Kidney (tissue), 14 donors: ENCODE results near the gene PPA2. TPM values are rescaled to one million over a fixed set of nuclear protein-coding genes. Genes with fewer than 3 reads are reported as not detected.
"Not testable (repeated sequence)": the region's sequence is repeated elsewhere in the genome, so short reads cannot be mapped to it uniquely, and the experiment has no call there.

ENCODE experiments used
- DNase-seq, 5 donors: peaks; one replicate each; pipeline ENCODE4 v3.0.0-alpha.2; 2013 to 2020
- FAIRE-seq: peaks from 2 replicates; lab custom pipeline; 2012; peaks lifted over from hg19 to GRCh38; lab: Jason Lieb, UNC
- H3K27ac ChIP-seq, 2 donors: one replicate each; pipeline ENCODE4 v1.7.0; 2013; ENCODE audit warnings: low read depth in 2 of 2, low read length in 2 of 2, inconsistent platforms in 1 of 2
- H3K27me3 ChIP-seq: one replicate; pipeline ENCODE4 v1.7.1; 2013; ENCODE audit warnings: low read length, inconsistent platforms; ENCODE audit not compliant: control insufficient read depth, insufficient read depth
- H3K36me3 ChIP-seq, 3 donors: one replicate each; pipeline versions ENCODE4 v1.7.0 to v1.7.1; 2013; ENCODE audit warnings: low read length in 3 of 3, control low read depth in 1 of 3, inconsistent platforms in 1 of 3; ENCODE audit not compliant: insufficient read depth in 3 of 3, control insufficient read depth in 2 of 3
- H3K4me1 ChIP-seq, 3 donors: one replicate each; pipeline versions ENCODE4 v1.7.0 to v1.7.1; 2013; ENCODE audit warnings: low read length in 3 of 3, inconsistent platforms in 1 of 3, low read depth in 1 of 3; ENCODE audit not compliant: control insufficient read depth in 2 of 3, insufficient read depth in 2 of 3
- H3K4me3 ChIP-seq, 3 donors: one replicate each; pipeline versions ENCODE4 v1.7.0 to v1.8.1; 2013; ENCODE audit warnings: low read length in 3 of 3, control low read depth in 1 of 3, inconsistent platforms in 1 of 3
- H3K9ac ChIP-seq, 3 donors: one replicate each; pipeline versions ENCODE4 v1.7.0 to v1.7.1; 2013; ENCODE audit warnings: low read length in 3 of 3, control low read depth in 1 of 3, inconsistent platforms in 1 of 3
- H3K9me3 ChIP-seq, 3 donors: one replicate each; pipeline versions ENCODE4 v1.7.0 to v1.7.1; 2013; ENCODE audit warnings: low read length in 3 of 3, control low read depth in 1 of 3, inconsistent platforms in 1 of 3; ENCODE audit not compliant: control insufficient read depth in 2 of 3, insufficient read depth in 1 of 3
- intact Hi-C: fragments of 100-400 bp; cut with DNase I; formaldehyde crosslinking; loops from one replicate; pipeline ENCODE4 v1.11.1; 2022
- polyA plus RNA-seq: library from polyadenylated mRNA; stranded (reverse); fragments of 350-450 nt; fragmentation: Illumina TruSeq; extraction: RNeasy Lipid Tissue Mini Kit (QIAGEN cat#74804); gene quantifications from one replicate; pipeline ENCODE4 v1.2.3, GENCODE V29; 2014; ENCODE audit warnings: low read depth, low replicate concordance; ENCODE audit not compliant: insufficient read depth
- total RNA-seq: library from RNA; stranded (reverse); fragmentation: NEBNext Ultra II Directional; extraction: Animal tissue kit (Norgen Biotek cat#: 25700); gene quantifications from one replicate; pipeline ENCODE4 v1.2.1, GENCODE V29; 2021
- TF ChIP-seq, protein P1 (sequence below): IDR thresholded peaks from 3 replicates; pipeline ENCODE4 v1.5.1; 2012; ENCODE audit warnings: mild to moderate bottlenecking, moderate library complexity, borderline replicate concordance; ENCODE audit not compliant: insufficient read depth; ENCODE audit errors: extremely low read depth
- donor health status: control.
- donor health status: control.
- donor health status: control.
- donor health status: control.
- donor health status: control.
- donor health status: DM: yes; HTN: yes; CAD: no.
- donor health status: Normal renal cell carcinoma (clear cell type).

PPA2 gene
- total and polyA plus RNA-seq, 2 donors from 2014 or later, result 84.9 to 193 TPM

- no peaks in the 10 kb centered on the region for H3K9me3 ChIP-seq
- H3K4me3 ChIP-seq, result no peak overlapping the region
- H3K27me3 ChIP-seq, result no peaks in the 10 kb centered on the region
- intact Hi-C loops, result no loop called here
- peaks cover 0 to 3% (median 0%) of the 10 kb centered on the region in 3 donors for H3K36me3 ChIP-seq
- no peak overlapping the region for H3K27ac ChIP-seq
- TF ChIP-seq, protein P1, sequence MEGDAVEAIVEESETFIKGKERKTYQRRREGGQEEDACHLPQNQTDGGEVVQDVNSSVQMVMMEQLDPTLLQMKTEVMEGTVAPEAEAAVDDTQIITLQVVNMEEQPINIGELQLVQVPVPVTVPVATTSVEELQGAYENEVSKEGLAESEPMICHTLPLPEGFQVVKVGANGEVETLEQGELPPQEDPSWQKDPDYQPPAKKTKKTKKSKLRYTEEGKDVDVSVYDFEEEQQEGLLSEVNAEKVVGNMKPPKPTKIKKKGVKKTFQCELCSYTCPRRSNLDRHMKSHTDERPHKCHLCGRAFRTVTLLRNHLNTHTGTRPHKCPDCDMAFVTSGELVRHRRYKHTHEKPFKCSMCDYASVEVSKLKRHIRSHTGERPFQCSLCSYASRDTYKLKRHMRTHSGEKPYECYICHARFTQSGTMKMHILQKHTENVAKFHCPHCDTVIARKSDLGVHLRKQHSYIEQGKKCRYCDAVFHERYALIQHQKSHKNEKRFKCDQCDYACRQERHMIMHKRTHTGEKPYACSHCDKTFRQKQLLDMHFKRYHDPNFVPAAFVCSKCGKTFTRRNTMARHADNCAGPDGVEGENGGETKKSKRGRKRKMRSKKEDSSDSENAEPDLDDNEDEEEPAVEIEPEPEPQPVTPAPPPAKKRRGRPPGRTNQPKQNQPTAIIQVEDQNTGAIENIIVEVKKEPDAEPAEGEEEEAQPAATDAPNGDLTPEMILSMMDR, result no peak
- DNase-seq (no peak), FAIRE-seq (no peak)
- H3K4me1 ChIP-seq, result no peaks in the 10 kb centered on the region
- no peak overlapping the region for H3K9ac ChIP-seq
Measured at GRCh38 chr4:105461621-105462382, 12.1 kb downstream of the PPA2 start.

- H3K36me3 ChIP-seq, result no peaks in the 10 kb centered on the region
- DNase-seq (no peak), FAIRE-seq (no peak)
- no peaks in the 10 kb centered on the region for H3K4me1 ChIP-seq
- H3K27ac ChIP-seq, result no peak overlapping the region
- H3K27me3 ChIP-seq, result no peaks in the 10 kb centered on the region
- H3K4me3 ChIP-seq, result no peak overlapping the region
- H3K9me3 ChIP-seq, result no peaks in the 10 kb centered on the region
- intact Hi-C loops, result no loop called here
- TF ChIP-seq, protein P1, result no peak
- H3K9ac ChIP-seq, result no peak overlapping the region
Measured at GRCh38 chr4:105461221-105461620, 12.6 kb downstream of the PPA2 start.

GRCh38 chr4:105460306-105460705 lies 13.6 kb downstream of the PPA2 start:
- DNase-seq (no peak), FAIRE-seq (no peak)
- Histone ChIP-seq H3K9me3 (no peaks in the 10 kb centered on the region), H3K27me3 (no peaks in the 10 kb centered on the region), H3K27ac (no peak overlapping the region), H3K4me3 (no peak overlapping the region), H3K4me1 (no peaks in the 10 kb centered on the region), H3K36me3 (peaks cover 0 to under 1% (median 0%) of the 10 kb centered on the region in 3 donors), H3K9ac (no peak overlapping the region)
- intact Hi-C loops, result no loop called here
- TF ChIP-seq, protein P1, result no peak

GRCh38 chr4:105458541-105458940 lies 15.3 kb downstream of the PPA2 start:
- H3K4me3 ChIP-seq, H3K9ac ChIP-seq, H3K36me3 ChIP-seq, DNase-seq, H3K4me1 ChIP-seq, intact Hi-C loops, FAIRE-seq, H3K27me3 ChIP-seq, H3K27ac ChIP-seq, H3K9me3 ChIP-seq: not testable (repeated sequence)
